ENCODE results near the gene TUBAL3. TPM values are rescaled to one million over a fixed set of nuclear protein-coding genes. Genes with fewer than 3 reads are reported as not detected.

TUBAL3 gene
- total and polyA plus RNA-seq, 4 donors: 0.75 TPM; not detected in 3

- TF ChIP-seq FOXA1 (IDR thresholded peaks at IDR 0.05) (no peak), EGR1 (IDR thresholded peaks at IDR 0.05; ENCODE audit: low read depth in 2 of 2) (no peak), NR2F2 (IDR thresholded peaks at IDR 0.05) (no peak), JUND (IDR thresholded peaks at IDR 0.05) (no peak)
These were observed 23.5 kb upstream of the TUBAL3 start (continued) for GRCh38 chr10:5428133-5428532.

DNA sequence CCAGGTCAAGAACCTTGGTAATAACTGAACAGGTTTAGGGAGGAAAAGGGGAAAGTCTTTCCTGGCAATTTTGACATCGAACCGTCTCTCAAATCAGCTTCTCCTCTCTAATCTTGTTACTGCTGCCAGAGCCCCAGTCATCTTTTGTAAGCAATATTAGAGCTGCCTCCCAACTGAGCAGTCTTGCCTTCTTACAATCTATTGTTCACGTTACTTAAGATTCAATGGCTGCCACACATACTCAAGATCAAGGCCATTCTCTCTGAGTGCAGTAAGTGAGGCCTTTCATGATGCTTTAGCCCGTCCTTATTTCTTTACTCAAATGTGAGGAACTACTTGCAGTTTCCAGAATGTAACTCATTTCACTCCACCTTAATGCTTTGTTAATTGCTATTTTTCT, 20.1 kb upstream of the TUBAL3 start:
- H3K36me3 ChIP-seq (ENCODE audit: control insufficient read depth in 4 of 4, insufficient read depth in 3 of 4, low read depth in 1 of 4, low read length in 3 of 4): peaks cover 0 to 2% (median under 1%) of the 10 kb centered on the region in 4 donors
- no peak for TF ChIP-seq RXRA (IDR thresholded peaks at IDR 0.05)
- WGBS: 69% methylated on average over 4 of the region's 4 CpGs
- no peak overlapping the region for H3K9ac ChIP-seq (ENCODE audit: low read depth in 1 of 2, low read length in 2 of 2)
- H3K9me3 ChIP-seq (ENCODE audit: control insufficient read depth in 4 of 4, low read length in 3 of 4): no peaks in the 10 kb centered on the region
- H3K27ac ChIP-seq (ENCODE audit: low read depth in 1 of 2, low read length in 2 of 2): no peak overlapping the region
- H3K27me3 ChIP-seq (ENCODE audit: control insufficient read depth in 4 of 4, insufficient read depth in 4 of 4, low read length in 3 of 4): no peaks in the 10 kb centered on the region
- DNase-seq (ENCODE audit: low spot score): no peak
- no peak overlapping the region for H3K4me3 ChIP-seq (ENCODE audit: low read depth in 1 of 3, low read length in 3 of 3)
- no peaks in the 10 kb centered on the region for H3K4me1 ChIP-seq (ENCODE audit: control insufficient read depth in 4 of 4, insufficient read depth in 4 of 4, low read length in 3 of 4)

- Histone ChIP-seq H3K36me3 (ENCODE audit: control insufficient read depth in 4 of 4, insufficient read depth in 3 of 4, low read depth in 1 of 4, low read length in 3 of 4) (peaks cover 0 to 1% (median 0%) of the 10 kb centered on the region in 4 donors), H3K27me3 (ENCODE audit: control insufficient read depth in 4 of 4, insufficient read depth in 4 of 4, low read length in 3 of 4) (no peaks in the 10 kb centered on the region), H3K4me3 (ENCODE audit: low read depth in 1 of 3, low read length in 3 of 3) (no peak overlapping the region), H3K9me3 (ENCODE audit: control insufficient read depth in 4 of 4, low read length in 3 of 4) (peaks cover 0 to 2% (median 0%) of the 10 kb centered on the region in 4 donors), H3K27ac (ENCODE audit: low read depth in 1 of 2, low read length in 2 of 2) (no peak overlapping the region), H3K4me1 (ENCODE audit: control insufficient read depth in 4 of 4, insufficient read depth in 4 of 4, low read length in 3 of 4) (no peaks in the 10 kb centered on the region), H3K9ac (ENCODE audit: low read depth in 1 of 2, low read length in 2 of 2) (no peak overlapping the region)
- DNase-seq (ENCODE audit: low spot score): no peak
- 46% methylated on average over 2 of the region's 2 CpGs for WGBS
- TF ChIP-seq SP1 (IDR thresholded peaks at IDR 0.05) (no peak), GABPA (IDR thresholded peaks at IDR 0.05 in 1 of 2, conservative IDR thresholded peaks at IDR 0.05 in 1 of 2) (no peak), NR2F2 (IDR thresholded peaks at IDR 0.05) (no peak), REST (IDR thresholded peaks at IDR 0.05) (no peak), YY1 (IDR thresholded peaks at IDR 0.05) (no peak), JUND (IDR thresholded peaks at IDR 0.05) (no peak), TAF1 (conservative IDR thresholded peaks at IDR 0.05) (no peak), HNF4G (IDR thresholded peaks at IDR 0.05) (no peak), EGR1 (IDR thresholded peaks at IDR 0.05; ENCODE audit: low read depth in 2 of 2) (no peak), RAD21 (IDR thresholded peaks at IDR 0.05) (no peak), MAX (IDR thresholded peaks at IDR 0.05) (no peak), FOXA1 (IDR thresholded peaks at IDR 0.05) (no peak), HNF4A (conservative IDR thresholded peaks at IDR 0.05) (no peak)
- TF ChIP-seq, protein P1, sequence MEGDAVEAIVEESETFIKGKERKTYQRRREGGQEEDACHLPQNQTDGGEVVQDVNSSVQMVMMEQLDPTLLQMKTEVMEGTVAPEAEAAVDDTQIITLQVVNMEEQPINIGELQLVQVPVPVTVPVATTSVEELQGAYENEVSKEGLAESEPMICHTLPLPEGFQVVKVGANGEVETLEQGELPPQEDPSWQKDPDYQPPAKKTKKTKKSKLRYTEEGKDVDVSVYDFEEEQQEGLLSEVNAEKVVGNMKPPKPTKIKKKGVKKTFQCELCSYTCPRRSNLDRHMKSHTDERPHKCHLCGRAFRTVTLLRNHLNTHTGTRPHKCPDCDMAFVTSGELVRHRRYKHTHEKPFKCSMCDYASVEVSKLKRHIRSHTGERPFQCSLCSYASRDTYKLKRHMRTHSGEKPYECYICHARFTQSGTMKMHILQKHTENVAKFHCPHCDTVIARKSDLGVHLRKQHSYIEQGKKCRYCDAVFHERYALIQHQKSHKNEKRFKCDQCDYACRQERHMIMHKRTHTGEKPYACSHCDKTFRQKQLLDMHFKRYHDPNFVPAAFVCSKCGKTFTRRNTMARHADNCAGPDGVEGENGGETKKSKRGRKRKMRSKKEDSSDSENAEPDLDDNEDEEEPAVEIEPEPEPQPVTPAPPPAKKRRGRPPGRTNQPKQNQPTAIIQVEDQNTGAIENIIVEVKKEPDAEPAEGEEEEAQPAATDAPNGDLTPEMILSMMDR (IDR thresholded peaks at IDR 0.05; ENCODE audit: low read depth, low read length, missing input control): no peak
- TF ChIP-seq, protein P2, sequence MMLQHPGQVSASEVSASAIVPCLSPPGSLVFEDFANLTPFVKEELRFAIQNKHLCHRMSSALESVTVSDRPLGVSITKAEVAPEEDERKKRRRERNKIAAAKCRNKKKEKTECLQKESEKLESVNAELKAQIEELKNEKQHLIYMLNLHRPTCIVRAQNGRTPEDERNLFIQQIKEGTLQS (IDR thresholded peaks at IDR 0.05): no peak
- TF ChIP-seq, protein P3, sequence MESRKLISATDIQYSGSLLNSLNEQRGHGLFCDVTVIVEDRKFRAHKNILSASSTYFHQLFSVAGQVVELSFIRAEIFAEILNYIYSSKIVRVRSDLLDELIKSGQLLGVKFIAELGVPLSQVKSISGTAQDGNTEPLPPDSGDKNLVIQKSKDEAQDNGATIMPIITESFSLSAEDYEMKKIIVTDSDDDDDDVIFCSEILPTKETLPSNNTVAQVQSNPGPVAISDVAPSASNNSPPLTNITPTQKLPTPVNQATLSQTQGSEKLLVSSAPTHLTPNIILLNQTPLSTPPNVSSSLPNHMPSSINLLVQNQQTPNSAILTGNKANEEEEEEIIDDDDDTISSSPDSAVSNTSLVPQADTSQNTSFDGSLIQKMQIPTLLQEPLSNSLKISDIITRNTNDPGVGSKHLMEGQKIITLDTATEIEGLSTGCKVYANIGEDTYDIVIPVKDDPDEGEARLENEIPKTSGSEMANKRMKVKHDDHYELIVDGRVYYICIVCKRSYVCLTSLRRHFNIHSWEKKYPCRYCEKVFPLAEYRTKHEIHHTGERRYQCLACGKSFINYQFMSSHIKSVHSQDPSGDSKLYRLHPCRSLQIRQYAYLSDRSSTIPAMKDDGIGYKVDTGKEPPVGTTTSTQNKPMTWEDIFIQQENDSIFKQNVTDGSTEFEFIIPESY (IDR thresholded peaks at IDR 0.05): no peak
These were observed 19.1 kb upstream of the TUBAL3 start for GRCh38 chr10:5423771-5424170.
